Heart right ventricle (tissue), 16 donors: Measurements from ENCODE around the gene SLC2A11. TPM values are rescaled to one million over a fixed set of nuclear protein-coding genes. Genes with fewer than 3 reads are reported as not detected.

Experiments
- ATAC-seq, 8 donors: fragments of 200-7000 bp; cut with Tn5 transposase; one replicate each; pipeline ENCODE4 v1.9.1; 2020; ENCODE audit warnings: mild to moderate bottlenecking in 8 of 8, moderate library complexity in 8 of 8, moderate number of reproducible peaks in 1 of 8
- DNase-seq, 2 donors: peaks; one replicate each; pipeline ENCODE4 v3.0.0-alpha.2; 2020
- H3K27ac ChIP-seq, 10 donors: fragments of 200-600 bp; sonication (generic) in 2 of 10; one replicate each; pipeline versions ENCODE4 v1.5.0 to v1.8.0; 2020 to 2022; ENCODE audit warnings: mild to moderate bottlenecking in 3 of 10
- H3K27me3 ChIP-seq, 7 donors: fragments of 200-600 bp; one replicate each; pipeline ENCODE4 v1.8.0; 2021 to 2022; ENCODE audit warnings: mild to moderate bottlenecking in 2 of 7
- H3K36me3 ChIP-seq, 9 donors: fragments of 200-600 bp; sonication (generic) in 1 of 9; one replicate each; pipeline versions ENCODE4 v1.5.0 to v1.8.0; 2020 to 2022; ENCODE audit warnings: mild to moderate bottlenecking in 2 of 9
- H3K4me1 ChIP-seq, 9 donors: fragments of 200-600 bp; sonication (generic) in 1 of 9; one replicate each; pipeline versions ENCODE4 v1.5.0 to v1.8.0; 2020 to 2022; ENCODE audit warnings: mild to moderate bottlenecking in 4 of 9
- H3K4me3 ChIP-seq, 10 donors: fragments of 200-600 bp; sonication (generic) in 2 of 10; one replicate each; pipeline versions ENCODE4 v1.5.0 to v1.8.0; 2020 to 2022; ENCODE audit warnings: mild to moderate bottlenecking in 7 of 10, moderate library complexity in 2 of 10
- H3K9me3 ChIP-seq, 11 donors: fragments of 200-600 bp in 10 of 11; sonication (generic) in 2 of 11; one replicate each; pipeline versions ENCODE4 v1.5.0 to v1.8.0; 2013 to 2022; ENCODE audit warnings: mild to moderate bottlenecking in 2 of 11, control low read depth in 1 of 11, moderate library complexity in 1 of 11
- WGBS, 2 donors: extraction: QIAGEN DNeasy Blood & Tissue Kit; methylation state at CpG; one replicate each; pipeline ENCODE4 v1.1.7; 2013; ENCODE audit warnings: inconsistent platforms in 1 of 2; 5-methylcytosine and 5-hydroxymethylcytosine counted together
- intact Hi-C, 10 donors: fragments of 100-400 bp; cut with DNase I; formaldehyde crosslinking; loops; one replicate each; pipeline versions ENCODE4 v1.11.1 to v1.14.2; 2022
- polyA plus RNA-seq, 2 donors: library from polyadenylated mRNA; stranded (reverse); fragments of 200-250 nt; gene quantifications; one replicate each; pipeline ENCODE4 v1.2.3, GENCODE V29; 2013
- total RNA-seq, 10 donors: library from RNA; stranded (reverse); fragmentation: NEBNext Ultra II Directional in 3 of 10; extraction: Animal tissue kit (Norgen Biotek cat#: 25700) in 3 of 10; gene quantifications; one replicate each; pipeline versions ENCODE4 v1.2.1 to v1.2.4, GENCODE V29; 2021 to 2023
- TF ChIP-seq, protein P1 (sequence below), 9 donors: fragments of 200-600 bp; sonication (generic) in 2 of 9; IDR thresholded peaks; one replicate each; pipeline versions ENCODE4 v1.5.0 to v1.8.0; 2021 to 2022; ENCODE audit warnings: antibody characterized with exemption in 9 of 9, mild to moderate bottlenecking in 5 of 9, moderate library complexity in 1 of 9
- donor health status: Arrhythmogenic right ventricular cardiomyopathy.
- donor health status: ischemic (EF 13 %, LVEDD 7.1; RV severe dilation, severe dysfunction).
- donor health status: healthy with polysubstance abuse.
- donor health status: DM: no; HTN: yes; CAD: no.
- donor health status: DM: no; HTN: no; CAD: no.
- donor health status: ischemic (EF 25% LVEDD 6.9; RV normal size, moderate dysfunction).
- donor health status: ischemic (EF 25% LVEDD 5.7; RV mildly dilated, moderate dysfunction).
- donor health status: healthy.
- donor health status: DM: yes; HTN: yes; CAD: no.
- donor health status: Ischemic cardiomyopathy.
- donor health status: ischemic (EF 35%, LVEDD 5.7; RV mildly dilated, moderate dysfunction).
- donor health status: nonischemic (EF 11% LVEDD 7.7; RV severe dilation, severe dysfunction).
- donor health status: DM: yes; HTN: yes; CAD: no.
- donor health status: PGD.
- donor health status: ischemic (EF 29% LVEDD 5.4; RV normal size, mild dysfunction).
- donor health status: nonischemic (EF 23%, LVEDD 6.1; RV moderate dilation, normal function).

The SLC2A11 gene
- total and polyA plus RNA-seq, 12 donors: 8.3 to 42.1 (median 21.2) TPM

DNA sequence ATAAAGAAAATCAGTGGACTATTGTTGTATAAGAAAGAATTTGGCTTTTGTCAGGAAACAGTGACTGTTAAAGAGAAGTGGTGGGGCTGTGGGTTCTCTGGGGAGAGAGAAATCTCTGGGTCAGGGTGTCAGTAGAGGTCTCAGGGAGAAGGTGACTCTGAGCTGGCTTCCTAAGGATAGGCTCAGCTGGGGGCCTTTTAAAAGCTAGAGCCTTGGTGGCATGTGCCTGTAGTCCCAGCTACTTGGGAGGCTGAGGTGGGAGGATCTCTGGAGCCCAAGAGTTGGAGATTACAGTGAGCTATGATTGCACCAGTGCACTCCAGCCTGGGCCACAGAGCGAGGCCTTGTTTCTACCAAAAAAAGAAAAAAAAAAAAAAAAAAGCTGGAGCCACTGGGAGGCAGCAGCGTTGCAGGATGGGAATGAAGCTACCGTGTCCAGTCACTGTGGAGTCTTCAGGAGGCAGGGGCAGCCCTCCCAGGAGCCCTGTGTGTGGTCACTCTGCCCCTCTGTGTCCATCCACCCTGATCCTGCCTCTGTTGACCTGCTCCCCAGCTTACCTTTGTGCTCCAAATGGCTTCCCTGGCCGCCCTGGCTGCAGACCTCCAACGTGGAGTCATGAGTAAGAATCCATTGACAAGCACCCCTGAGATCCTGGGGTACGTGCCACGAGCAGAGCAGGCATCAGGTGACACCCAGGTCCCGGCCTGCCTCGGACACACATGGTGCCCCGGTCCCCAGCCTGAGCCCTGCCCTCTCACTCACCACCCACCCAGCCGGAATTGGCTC, 31.1 kb downstream of the SLC2A11 start:
- TF ChIP-seq, protein P1, sequence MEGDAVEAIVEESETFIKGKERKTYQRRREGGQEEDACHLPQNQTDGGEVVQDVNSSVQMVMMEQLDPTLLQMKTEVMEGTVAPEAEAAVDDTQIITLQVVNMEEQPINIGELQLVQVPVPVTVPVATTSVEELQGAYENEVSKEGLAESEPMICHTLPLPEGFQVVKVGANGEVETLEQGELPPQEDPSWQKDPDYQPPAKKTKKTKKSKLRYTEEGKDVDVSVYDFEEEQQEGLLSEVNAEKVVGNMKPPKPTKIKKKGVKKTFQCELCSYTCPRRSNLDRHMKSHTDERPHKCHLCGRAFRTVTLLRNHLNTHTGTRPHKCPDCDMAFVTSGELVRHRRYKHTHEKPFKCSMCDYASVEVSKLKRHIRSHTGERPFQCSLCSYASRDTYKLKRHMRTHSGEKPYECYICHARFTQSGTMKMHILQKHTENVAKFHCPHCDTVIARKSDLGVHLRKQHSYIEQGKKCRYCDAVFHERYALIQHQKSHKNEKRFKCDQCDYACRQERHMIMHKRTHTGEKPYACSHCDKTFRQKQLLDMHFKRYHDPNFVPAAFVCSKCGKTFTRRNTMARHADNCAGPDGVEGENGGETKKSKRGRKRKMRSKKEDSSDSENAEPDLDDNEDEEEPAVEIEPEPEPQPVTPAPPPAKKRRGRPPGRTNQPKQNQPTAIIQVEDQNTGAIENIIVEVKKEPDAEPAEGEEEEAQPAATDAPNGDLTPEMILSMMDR (IDR thresholded peaks at IDR 0.05): peak in 3 of 9 donors; percentile 13 to 19 (median 14)

DNA sequence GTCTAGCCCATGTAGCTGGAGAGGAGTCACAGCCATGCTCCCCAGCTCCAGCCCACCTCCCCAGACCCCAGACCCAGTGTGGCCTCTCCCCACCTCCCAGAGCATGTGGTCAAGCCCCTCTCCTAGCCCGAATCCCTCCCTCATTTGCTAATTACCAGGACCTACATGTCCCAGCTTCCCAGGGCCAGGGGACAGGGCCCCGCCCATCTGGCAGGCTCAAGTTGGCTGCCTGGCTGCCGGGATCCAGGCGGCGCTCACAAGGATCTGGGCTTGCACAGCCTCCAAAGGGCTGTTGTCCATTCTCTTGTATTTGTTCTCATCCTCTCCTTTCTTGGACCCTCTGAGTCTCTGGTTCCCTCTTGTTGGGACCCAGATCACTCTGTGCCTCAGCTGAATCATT, 31.9 kb downstream of the SLC2A11 start:
- Histone ChIP-seq H3K4me3 (no peak overlapping the region), H3K36me3 (peaks cover 0 to 20% (median 0%) of the 10 kb centered on the region in 9 donors), H3K4me1 (peaks cover 0 to 16% (median 8%) of the 10 kb centered on the region in 9 donors), H3K27me3 (no peaks in the 10 kb centered on the region), H3K27ac (peak overlapping the region in 1 of 10 donors; percentile 56), H3K9me3 (no peaks in the 10 kb centered on the region)
- TF ChIP-seq, protein P1 (IDR thresholded peaks at IDR 0.05): no peak
- DNase-seq (peak in 1 of 2 donors; percentile 43), ATAC-seq (no peak)
- WGBS, 2 donors: 60 to 65% methylated on average over 5 of the region's 5 CpGs
- intact Hi-C loops: loop anchor here in 1 of 10 donors (5.0 kb wide), 1 partner anchor 32 kb away; the partner anchor contains the start of gene SLC2A11

More for the DNA sequence above, 31.1 kb downstream of the SLC2A11 start:
- Histone ChIP-seq H3K4me1 (peaks cover 0 to 13% (median 4%) of the 10 kb centered on the region in 9 donors), H3K27me3 (no peaks in the 10 kb centered on the region), H3K36me3 (peaks cover 0 to 26% (median 0%) of the 10 kb centered on the region in 9 donors), H3K9me3 (no peaks in the 10 kb centered on the region), H3K27ac (peak overlapping the region in 3 of 10 donors; percentile 1 to 56 (median 21)), H3K4me3 (no peak overlapping the region)
- DNase-seq (no peak), ATAC-seq (no peak)
- intact Hi-C loops: no loop called here
- WGBS, 2 donors: 76 to 84% methylated on average over 11 of the region's 11 CpGs

DNA sequence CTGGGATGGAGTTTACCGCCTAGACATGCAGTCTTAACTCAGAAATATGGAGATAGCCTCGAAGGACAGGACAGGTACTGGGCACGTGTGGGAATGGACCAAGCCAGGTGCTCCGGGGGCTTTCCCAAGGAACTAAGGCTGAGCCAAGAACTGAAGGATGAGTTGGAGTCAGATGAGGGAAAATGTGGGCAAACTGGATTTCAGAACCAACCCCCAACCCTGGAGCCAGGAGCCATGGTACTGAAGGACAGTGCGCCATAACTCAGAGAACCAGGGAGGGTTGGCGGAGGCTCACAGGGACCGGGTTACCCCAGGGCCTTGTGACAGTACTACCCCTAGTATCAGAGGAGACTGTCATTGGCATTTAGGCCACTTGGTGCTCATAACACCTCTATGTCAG, 34.1 kb downstream of the SLC2A11 start:
- no peaks in the 10 kb centered on the region for H3K27me3 ChIP-seq
- peaks cover 0 to 19% (median 2%) of the 10 kb centered on the region in 9 donors for H3K36me3 ChIP-seq
- TF ChIP-seq, protein P1 (IDR thresholded peaks at IDR 0.05): no peak
- H3K4me3 ChIP-seq: no peak overlapping the region
- intact Hi-C loops: loop anchor here in 1 of 10 donors (5.0 kb wide), 1 partner anchor 34 kb away; the partner anchor contains the start of gene SLC2A11
- WGBS, 2 donors: 90 to 91% methylated on average over 7 of the region's 7 CpGs
- no peak for DNase-seq
- no peaks in the 10 kb centered on the region for H3K9me3 ChIP-seq
- no peak for ATAC-seq
- H3K27ac ChIP-seq: no peak overlapping the region
- peaks cover 7 to 37% (median 24%) of the 10 kb centered on the region in 9 donors for H3K4me1 ChIP-seq

DNA sequence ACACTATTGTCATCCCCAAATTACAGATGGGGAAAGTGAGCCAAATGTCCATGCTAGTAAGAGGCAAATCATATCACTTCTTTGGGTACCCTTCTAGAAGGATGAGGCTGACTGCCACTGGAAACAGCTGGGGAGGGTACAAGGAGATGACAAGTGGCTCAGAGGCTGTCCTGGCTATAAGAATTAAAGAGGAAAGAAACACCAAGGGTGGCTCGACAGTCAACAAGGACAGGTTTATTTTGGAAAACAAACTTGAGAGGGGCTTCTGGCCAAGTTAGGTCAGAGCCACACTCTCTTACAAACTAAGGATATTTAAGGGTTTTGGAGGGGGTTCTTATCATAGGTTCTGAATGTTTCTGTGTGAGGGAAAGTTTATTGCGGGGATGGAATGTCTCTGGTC, 34.5 kb downstream of the SLC2A11 start:
- 93 to 94% methylated on average over 2 of the region's 2 CpGs for WGBS, 2 donors
- TF ChIP-seq, protein P1 (IDR thresholded peaks at IDR 0.05): no peak
- peaks cover 7 to 38% (median 24%) of the 10 kb centered on the region in 9 donors for H3K4me1 ChIP-seq
- DNase-seq (no peak), ATAC-seq (no peak)
- H3K4me3 ChIP-seq: no peak overlapping the region
- H3K27me3 ChIP-seq: no peaks in the 10 kb centered on the region
- intact Hi-C loops: loop anchor here in 1 of 10 donors (5.0 kb wide), 1 partner anchor 35 kb away; the partner anchor contains the start of gene SLC2A11
- H3K9me3 ChIP-seq: no peaks in the 10 kb centered on the region
- H3K27ac ChIP-seq: no peak overlapping the region
- H3K36me3 ChIP-seq: peaks cover 0 to 19% (median 5%) of the 10 kb centered on the region in 9 donors
